Activated gamma-delta T cell treated with Interleukin-2 at 50 U/mL for 16 hours (primary cell): ENCODE results near the gene MRPS27.

Experiments used
- DNase-seq: peaks from one replicate; pipeline ENCODE4 v3.0.0-alpha.2; 2020

MRPS27 gene

DNA sequence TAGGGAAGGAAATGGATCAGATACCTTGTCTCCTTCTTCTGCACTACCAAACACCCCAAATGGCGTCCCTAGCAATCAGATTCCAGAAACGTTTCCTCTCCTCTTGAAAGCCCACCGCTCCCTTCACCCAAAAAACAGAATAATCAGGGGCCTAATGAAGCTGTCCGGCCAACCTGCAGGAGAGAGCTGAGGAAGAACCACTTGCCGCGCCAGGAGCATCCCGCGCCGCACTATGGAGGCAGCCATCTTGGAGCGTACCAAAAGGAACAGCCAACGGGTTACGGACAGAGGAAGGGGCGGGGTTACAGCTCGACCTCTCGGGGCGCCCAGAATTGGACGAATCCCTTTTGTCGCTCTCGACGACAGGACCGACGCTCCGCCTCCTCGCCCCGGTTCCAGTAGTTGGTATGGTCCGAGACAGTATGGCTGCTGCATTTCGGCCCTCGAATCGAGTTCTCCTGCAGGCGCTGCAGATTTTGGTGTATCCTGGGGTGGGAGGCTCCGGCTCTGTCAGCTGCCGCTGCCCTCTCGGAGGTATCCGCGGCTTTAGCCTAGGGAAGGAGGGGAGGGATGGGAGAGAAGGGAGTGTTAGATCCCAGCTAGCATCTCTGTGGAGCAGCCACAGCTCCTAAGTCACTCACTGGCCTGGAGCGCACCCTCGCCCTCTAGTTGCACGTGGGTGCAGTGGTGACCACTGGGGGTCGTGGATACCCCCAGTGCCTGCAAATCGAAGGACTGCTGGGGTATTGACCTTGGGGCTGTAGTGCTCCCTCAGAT lies at the start of gene MRPS27, which contains the start of gene PTCD2:
MRPS27 (minus strand) TSS at position 265 of the 777 bp plus-strand sequence; CDS start at position 246, 19 bp downstream.
PTCD2 (plus strand) TSS at position 398 of the 777 bp plus-strand sequence; CDS start at position 408, 10 bp downstream.
- DNase-seq: peak; percentile 94

DNA sequence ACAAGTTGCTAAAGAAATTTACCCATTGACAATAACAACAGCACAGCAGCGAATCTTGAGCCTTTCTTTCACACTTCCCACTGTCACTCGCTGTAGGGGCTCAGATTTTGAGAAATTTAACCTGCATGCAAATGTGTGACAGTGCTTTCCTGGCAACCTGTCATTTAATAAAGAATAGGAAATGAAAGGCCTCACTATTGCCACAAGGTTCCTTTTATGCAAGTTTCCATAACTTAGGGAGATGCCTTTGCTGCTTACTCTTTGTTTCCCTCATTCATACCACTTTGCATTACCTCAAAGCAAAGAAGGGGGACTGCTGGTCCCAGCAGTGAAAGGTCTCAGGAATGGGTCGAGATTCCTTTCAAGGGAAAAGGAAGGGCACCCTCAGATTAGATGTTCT lies 49.7 kb upstream of the MRPS27 start:
- DNase-seq: no peak

DNA sequence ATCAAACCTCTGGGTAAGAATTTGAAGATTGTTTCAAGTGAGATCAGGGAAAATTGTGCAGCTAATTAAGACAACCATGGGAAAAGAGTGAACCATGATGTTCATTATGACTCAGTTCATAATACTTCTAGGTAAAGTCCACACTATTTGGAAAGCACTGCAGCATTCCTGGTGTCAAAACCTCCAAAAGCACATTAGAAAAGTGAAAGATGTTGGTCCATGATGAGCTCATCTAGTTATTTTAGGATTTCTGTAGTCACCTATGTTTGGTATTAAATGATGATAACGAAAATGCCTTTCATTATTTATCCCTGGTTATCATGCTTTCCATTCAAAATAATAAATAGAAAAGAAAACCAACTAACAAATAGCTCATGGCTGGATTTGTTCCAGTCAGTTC lies 49.3 kb upstream of the MRPS27 start:
- no peak for DNase-seq

DNA sequence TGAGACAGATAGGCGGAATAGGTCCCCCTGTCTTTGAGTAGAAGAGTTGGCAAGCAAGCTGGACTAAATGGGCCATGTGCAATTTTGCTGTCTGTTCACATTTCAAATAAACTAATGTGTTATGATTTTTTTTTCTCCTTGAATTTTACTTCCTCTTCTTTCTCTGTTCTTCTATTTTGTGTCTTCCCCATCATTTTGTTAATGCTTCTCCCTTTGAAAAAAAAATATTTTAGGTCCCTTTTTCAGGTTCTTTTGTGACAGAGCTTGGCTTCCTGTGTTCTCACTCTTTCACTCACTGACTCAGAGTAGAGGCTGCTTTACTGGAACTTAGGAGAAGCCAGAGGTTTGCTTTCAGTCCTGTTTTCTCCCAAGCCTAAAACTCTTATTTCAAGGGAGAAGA lies 48.2 kb upstream of the MRPS27 start:
- no peak for DNase-seq

DNA sequence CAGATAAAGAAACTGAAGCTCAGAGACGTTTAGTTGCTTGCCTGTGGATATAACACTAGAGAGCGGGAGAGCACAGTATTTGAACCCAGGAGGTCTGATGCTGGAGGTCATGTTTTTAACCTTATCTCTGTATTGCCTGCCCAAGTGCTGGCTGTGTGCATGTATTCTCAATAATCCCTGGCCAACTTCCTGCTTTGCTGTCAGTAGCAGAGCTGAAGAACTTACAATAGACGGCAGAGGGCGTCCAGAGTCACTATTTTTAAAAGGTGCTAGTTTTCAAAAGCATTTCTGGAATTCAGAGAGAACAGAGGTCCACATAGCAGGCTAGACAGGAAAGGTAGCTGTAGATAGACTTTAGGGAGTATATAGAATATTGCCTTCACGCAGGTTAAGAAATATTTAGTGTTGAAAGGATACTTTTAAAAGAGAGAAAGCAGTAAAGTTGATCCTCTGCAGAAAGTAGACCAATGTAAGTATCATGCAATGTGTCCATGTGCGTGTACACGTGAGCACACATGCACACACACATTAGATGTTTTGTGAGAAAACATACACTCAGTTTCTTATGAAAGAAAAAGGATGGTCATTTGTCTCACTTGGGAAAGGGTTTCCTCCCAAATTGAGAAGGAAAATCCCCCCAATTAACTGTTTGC lies 46.4 kb upstream of the MRPS27 start:
- DNase-seq: no peak

DNA sequence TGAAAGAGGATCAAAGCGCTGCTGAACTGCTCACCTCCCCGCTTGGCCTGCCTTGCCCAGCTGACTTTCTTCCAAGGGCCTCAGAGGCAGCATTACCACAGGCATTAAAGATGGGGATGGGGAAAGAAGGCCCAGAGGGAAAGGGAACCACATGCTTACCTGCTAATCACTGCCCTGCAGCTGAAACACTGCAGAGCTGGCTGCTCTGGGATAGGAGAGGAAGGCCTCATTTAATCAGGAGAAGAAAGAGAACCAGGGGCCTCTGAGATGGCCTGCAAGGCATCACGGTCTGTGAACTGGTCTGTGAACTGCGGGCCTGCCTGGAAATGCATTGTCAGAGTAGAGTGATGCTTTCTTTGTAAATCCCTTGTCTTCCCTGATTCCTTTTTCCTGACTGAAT lies 44.9 kb upstream of the MRPS27 start:
- DNase-seq: no peak

DNA sequence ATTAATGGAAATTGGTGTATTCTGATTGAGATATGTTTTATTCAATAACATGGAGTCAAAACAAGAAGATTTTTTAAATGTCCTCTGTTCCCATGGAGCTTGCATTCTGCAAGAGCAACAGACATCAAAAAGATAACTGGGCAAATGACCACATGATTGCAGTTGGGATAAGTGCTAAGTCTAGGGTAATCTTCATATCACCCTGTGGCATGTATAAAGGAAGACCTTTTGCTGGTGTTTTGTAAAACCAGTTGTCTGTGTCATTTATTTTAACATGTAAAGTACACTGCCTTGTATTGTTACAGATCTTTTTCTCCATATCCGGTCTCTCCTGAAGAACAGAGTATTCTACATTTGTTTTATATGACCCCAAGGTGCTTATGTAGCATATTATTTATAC lies 44.1 kb upstream of the MRPS27 start:
- no peak for DNase-seq

DNA sequence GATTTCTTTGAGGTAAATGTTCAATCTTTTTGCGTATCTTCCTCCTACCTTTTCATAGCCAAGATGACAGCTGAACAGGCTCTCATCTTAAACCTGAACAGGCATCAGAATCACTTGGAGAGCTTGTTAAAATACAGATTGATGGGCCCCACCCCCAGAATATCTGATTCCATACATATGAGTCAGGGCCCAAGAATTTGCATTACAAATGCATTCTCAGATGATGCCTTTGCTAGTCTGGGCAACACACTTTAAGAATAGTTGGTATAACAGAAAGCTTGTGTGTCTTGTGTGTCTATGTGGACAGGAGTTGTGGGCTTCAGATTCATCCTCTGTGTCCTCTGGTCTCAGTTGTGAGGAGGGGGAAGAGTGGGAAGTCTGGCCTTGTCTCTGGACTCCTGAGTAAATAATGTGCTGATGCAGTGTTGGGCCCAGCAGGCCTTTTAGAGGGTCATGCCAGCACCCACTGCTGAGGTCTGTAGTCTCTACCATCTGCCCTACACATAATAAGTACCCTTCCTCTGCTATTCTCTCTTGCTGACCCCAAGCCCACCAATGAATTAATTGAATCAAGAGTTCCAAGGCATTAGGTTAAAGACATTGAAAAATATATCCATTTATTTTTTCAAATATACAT lies 43.2 kb upstream of the MRPS27 start:
- DNase-seq: no peak

DNA sequence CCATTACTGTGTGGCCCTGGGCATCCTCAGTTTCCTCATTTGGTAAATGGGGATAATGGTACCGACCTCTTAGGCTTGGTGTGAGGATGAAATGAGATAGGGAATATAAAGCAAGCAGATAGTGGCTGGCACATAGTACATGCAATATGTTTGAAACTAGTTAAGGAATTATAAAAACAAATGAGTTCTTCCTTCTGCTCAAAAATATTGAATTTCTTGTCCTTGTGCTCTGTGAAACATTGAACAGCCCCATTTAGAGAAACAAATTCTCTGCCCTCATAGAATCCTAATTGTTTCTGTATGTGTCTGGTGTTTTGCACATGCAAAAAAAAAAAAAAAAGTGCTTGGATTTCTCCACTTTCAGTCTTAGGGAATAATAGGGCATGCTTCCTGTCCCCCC lies 39.8 kb upstream of the MRPS27 start:
- DNase-seq: no peak

DNA sequence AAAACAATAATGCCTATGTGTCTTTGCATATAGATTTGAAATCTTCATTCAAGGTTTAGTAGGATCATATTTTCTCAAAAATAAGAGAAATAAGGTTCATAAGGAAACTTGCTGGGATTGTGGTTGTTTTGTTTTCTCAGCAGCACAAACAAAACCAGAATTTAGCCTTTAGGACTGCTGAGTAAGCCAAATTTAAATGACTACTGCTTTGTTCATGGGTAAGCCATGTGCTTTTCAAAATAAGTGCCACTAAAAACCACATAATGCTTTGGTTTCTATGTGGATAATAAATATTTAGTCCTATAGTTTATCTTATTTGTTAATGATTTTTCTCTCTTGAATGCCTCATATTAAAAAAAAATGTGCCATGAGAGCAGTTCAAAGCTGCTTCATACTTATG lies 38.9 kb upstream of the MRPS27 start:
- DNase-seq: no peak

DNA sequence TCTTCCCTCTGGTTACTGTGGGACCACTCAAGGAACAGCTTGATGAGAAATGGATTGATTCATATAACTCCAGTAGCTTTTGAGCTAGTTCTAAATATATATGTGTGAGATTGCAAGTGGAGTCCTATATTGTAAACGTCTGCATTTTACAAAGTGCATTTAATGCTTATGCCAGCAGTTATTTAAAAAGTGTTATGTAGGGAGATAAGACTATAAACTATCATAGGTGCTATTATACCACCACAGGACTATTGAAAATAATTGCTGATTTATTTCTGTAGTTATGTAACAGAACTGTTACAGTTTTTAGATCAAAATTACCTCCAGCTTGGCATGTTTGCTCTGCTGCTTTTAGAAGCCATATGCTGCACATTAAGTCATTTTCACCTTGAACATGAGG lies 36.3 kb upstream of the MRPS27 start:
- DNase-seq: no peak

DNA sequence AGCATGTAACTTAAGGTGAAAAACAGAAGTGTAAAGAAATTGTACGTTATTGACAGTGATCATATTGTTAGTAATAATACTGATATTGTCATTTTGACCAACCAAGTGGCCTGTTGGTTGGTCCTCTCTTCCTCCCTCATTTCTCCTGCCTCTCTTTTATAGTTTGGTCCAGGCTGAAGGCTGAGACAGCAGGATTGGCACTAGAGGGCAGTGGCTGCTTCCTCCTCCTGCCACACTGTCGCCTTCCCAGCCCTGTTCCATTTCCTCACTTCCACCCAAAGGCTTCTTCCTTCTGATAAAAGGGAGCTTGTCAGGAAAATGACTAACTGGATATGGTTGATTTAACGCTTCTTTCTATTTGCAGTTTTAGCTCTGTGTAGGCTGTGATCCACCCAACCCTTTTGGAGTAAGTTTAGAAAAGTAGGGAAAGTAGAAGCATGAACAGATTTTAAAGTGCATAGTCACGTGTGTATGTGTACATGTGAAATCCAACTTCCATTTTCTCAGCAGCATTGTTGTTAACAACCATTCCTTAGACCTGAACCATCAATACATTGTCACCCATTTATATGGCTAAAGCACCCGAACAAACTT lies 35.8 kb upstream of the MRPS27 start:
- no peak for DNase-seq

DNA sequence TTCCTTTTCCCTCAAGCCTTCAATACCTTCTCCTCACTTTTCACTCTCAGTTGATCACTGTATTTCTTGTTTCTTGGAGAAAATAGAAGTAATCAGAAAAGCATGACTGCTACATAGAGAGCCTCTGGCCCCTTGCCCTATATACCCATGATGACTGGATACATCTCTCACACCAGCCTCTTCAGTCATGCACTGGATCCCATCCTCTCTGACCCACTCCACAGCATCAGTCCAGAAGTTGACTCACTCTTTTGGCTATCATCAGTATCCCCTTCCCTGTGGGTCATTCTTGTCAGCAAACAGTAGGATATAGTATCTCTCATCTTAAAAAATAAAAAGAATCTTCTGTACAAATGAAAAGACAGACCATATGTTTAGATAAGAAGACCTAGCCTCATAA lies 33.0 kb upstream of the MRPS27 start:
- DNase-seq: no peak

DNA sequence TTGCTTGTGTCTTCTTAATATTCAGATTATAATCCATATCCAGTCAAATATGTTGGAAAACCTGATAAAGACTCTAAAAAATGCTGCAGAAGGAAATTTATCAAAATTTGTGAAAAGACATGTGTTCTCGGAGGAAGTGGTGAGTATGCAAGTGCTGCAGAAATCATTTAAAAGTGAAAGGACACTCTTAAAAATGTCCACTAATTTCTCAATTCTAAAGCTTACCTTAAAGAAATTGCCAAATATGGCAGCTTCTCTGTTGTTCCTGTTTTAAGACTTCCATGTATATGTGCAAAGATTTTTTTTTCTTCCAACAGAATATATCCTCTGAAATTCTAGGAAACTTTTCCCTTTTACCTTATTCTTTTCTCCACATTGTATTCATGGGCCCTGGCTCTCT lies 32.6 kb upstream of the MRPS27 start:
- no peak for DNase-seq

DNA sequence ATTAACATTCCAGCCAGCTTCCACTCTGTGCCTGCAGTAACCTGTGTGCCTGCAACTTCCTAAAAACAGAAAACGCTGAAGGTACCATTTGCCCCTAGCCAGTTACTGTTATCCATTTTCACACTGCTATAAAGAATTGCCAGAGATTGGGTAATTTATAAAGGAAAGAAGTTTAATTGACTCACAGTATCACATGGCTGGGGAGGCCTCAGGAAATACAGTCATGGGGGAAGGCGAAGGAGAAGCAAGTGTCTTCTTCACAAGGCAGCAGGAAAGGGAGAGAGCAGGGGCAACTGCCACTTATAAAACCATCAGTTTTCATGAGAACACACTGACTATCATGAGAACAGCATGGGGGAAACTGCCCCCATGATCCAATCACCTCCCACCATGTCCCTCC lies 31.3 kb upstream of the MRPS27 start:
- no peak for DNase-seq

DNA sequence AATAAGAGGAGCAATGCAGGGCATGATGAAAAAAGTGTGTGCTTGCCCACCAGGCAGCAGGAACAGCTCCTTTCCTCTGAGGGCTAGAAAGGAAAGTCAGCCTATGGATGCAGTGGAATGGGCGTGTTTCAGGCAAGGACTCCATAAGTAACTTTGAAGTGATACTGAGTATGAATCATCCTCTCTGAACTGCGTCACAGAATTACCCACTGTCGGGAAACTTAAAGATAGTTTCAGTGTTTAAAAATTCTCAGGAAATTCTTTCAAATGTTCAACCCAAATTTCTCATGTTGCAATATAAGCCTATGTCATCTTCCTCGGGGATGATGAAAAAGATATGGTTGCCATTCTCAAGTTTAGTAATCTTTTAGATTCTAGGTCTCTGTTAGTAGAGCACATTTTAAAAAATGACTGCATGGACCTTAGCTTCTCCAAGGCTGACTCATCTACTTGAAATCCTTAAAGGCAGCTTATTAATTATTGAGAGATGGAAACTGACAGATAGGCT lies 27.8 kb upstream of the MRPS27 start:
- no peak for DNase-seq

DNA sequence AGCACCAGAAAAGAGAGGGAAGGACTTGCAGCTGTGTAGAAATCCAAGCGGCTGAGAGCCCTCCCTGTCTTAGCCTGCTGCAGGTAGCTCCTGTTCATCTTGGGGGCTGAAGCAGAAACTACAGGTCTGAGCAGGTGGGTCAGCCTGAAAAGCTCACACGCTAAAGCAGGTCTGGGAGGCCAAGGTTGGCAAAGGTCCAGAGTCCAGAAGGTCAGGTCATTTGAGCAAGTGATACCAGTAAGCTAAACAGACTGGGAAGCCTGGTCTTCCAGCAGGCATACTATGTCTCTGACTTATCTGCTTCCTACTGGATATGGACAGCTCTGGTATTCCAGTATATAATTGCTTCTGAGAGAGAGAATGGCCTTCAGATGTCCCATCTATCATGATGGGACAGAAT lies 26.4 kb upstream of the MRPS27 start:
- no peak for DNase-seq

DNA sequence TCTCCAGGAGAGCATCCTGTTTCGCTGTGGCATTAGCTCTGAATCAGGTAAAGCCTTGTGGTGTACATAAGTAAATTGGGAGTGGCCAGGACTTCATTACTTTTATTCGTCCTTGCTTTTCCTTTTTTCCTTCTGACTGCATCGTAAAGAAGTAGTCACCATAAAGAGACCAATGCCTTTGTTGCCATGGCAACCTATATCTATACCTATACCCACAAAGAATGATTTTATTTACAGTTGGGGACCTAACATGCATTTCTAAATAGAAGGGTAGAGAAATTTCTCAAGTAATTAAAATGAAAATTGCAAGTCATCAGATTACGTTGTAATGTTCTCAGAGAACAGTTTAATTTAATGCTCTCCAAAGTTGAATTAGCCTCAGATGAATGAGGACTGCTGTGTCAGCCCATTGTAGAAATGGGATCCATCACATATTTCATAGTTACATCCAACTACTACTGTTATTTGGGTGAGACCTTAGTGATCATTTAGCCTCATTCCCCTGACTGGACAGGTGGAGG lies 18.7 kb upstream of the MRPS27 start:
- no peak for DNase-seq

DNA sequence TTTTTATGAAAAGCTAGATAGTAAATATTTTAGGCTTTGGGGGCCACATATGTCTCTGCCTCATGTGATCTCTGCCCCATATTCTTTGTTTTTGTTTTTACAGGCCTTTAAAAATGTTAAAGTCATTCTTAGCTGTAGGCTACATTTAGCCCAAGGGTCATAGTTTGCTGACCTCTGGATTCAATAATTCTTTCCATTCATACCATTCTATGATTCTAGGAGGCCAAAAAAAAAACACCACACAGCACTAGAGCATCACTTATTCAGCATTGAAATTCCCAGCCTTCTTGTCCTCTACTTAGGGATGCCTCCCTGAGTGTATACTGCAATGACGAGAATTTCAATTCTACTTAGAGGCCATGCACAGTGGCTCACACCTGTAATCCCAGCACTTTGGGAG lies 17.1 kb upstream of the MRPS27 start:
- no peak for DNase-seq

DNA sequence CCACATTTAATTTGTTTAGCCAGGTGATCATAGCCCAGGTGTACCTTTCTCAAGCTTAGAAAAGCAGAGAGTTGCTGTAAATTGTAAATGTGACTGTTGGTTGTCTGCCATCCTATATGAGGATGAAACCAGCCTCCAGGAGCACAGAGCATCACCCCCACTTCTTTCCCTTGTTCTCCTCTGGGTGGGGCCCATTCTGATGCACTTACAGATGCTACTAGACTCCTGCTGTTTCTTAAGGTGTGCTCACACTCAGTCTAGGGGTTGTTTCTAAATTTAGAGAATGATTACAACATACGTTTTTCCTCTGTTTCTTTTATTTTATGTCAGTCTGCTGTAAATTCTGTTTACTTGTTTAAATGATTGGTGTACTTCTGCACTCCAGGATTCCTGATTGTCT lies 10.7 kb upstream of the MRPS27 start:
- DNase-seq: no peak

DNA sequence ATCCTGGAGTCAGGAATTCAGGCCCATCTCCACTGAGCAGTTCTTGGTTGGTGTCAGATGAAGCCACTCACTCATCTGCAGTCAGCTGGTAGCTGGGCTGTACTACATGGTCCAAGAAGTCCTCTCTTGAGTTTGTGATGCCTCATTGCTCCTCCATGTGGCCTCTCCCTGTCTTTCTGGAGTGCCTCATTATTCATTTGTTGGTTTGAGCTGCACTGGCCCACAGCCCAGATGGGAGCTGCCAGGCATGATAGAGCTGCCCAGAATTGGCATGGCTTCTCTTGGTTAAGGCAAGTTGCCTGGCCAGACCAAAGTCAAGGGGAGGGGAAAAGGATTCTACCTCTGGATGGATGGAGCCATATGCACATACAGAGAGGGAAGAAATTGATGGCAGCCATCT lies 8.1 kb upstream of the MRPS27 start:
- DNase-seq: no peak

DNA sequence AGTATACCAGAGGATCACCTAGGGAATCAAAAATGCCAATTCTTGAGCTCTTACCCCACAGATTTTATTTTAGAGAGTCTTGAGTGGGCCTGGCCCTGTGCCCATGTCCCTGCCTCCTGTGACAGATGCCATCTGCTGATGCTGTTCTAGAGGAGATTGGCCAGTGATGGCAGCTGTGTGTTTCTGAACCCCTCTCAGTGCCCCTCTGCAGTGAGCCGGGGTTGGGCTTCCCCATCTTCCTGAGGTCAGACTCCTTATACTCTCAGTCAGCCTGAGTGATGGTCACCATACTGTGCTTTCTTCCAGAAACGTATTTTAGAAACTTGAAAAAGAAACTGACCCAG lies 6.2 kb upstream of the MRPS27 start:
- DNase-seq: no peak

DNA sequence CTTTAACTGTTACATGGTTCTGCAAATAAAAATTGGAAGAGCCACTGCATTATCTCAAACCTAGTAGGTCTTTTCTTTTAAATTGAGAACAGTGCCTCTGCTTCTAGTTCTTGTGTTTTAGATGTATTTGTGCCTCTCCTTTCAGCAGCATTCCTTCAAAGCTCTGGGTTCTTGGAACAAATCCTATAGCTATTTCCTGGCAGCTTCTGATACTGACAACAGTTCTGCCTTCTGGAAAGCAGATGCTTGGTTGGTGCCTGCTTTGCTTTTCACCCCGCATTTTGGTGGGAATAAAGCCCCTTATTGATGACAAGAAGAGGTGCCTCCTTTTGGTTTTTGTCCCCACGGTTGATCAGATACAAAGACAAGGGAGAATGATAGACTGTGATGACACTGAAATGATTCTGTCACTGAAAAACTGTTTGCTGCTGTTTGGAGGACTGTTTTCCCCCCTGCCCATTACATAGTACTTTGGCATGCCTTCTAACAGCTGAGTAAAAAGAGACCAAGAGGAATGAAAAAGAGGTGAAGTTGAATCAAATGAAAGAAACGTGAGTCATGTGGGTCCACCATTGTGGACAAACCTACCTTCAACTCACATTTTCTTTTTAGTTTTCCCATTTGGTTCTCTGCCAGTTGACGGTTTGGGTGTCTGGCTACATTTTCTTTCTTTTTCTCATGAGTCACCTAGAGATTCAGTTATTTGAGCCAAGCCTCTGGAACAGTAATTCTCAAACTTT lies 5.7 kb upstream of the MRPS27 start:
- no peak for DNase-seq
